Measurements from ENCODE around the gene BANP.

GRCh38 chr16:88088161-88088581 is 136.9 kb downstream of the BANP start:
- TF ChIP-seq POLR2AphosphoS5 (IDR thresholded peaks at IDR 0.05; ENCODE audit: insufficient read depth, low read depth, low read length) (no peak), POLR2A (IDR thresholded peaks at IDR 0.05; ENCODE audit: low read depth, low read length) (no peak), EZH2 (IDR thresholded peaks at IDR 0.05; ENCODE audit: borderline replicate concordance, low read depth, low read length, severe bottlenecking) (no peak), JUN (IDR thresholded peaks at IDR 0.05; ENCODE audit: borderline replicate concordance, insufficient read depth, insufficient read length, low read depth) (no peak)
- TF ChIP-seq, protein P1, sequence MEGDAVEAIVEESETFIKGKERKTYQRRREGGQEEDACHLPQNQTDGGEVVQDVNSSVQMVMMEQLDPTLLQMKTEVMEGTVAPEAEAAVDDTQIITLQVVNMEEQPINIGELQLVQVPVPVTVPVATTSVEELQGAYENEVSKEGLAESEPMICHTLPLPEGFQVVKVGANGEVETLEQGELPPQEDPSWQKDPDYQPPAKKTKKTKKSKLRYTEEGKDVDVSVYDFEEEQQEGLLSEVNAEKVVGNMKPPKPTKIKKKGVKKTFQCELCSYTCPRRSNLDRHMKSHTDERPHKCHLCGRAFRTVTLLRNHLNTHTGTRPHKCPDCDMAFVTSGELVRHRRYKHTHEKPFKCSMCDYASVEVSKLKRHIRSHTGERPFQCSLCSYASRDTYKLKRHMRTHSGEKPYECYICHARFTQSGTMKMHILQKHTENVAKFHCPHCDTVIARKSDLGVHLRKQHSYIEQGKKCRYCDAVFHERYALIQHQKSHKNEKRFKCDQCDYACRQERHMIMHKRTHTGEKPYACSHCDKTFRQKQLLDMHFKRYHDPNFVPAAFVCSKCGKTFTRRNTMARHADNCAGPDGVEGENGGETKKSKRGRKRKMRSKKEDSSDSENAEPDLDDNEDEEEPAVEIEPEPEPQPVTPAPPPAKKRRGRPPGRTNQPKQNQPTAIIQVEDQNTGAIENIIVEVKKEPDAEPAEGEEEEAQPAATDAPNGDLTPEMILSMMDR (IDR thresholded peaks at IDR 0.05; ENCODE audit: extremely low read depth in 1 of 2, insufficient read depth in 1 of 2, low read depth in 1 of 2, low read length in 2 of 2), result no peak

Data from endothelial cell of umbilical vein (primary cell).